ENCODE data around the gene CPVL. TPM values are rescaled to one million over a fixed set of nuclear protein-coding genes. Genes with fewer than 3 reads are reported as not detected.

The CPVL gene
- polyA plus RNA-seq, 2 of the 4 experiments (the other 2 are of a cell fraction): 0.05 TPM; not detected in 1

- DNase-seq (ENCODE audit: low read depth in 1 of 2, low spot score in 1 of 2) (no peak), ATAC-seq (no peak), FAIRE-seq (no peak)
- ChIA-PET CTCF (interaction anchor here (0.8 to 2.3 kb wide), 2 partner anchors 10 to 39 kb away, joined by 4 to 10 read pairs; no protein-coding TSS in a partner anchor), POLR2A (no interaction called here)
- Histone ChIP-seq H3K4me3 (no peak overlapping the region), H3K9me3 (no peaks in the 10 kb centered on the region), H3K4me1 (no peaks in the 10 kb centered on the region), H3K27ac (no peak overlapping the region), H3K4me2 (no peak overlapping the region)
- TF ChIP-seq FOSB (CRISPR knock-in tag; IDR thresholded peaks at IDR 0.05) (no peak), MYC (IDR thresholded peaks at IDR 0.05; ENCODE audit: borderline replicate concordance, low read length) (no peak), FOSL2 (IDR thresholded peaks at IDR 0.05) (no peak), FOSL2 (CRISPR knock-in tag; IDR thresholded peaks at IDR 0.05) (no peak), SREBF2 (IDR thresholded peaks at IDR 0.05) (no peak), NR3C1 (IDR thresholded peaks at IDR 0.05) (no peak), RNF2 (IDR thresholded peaks at IDR 0.05; ENCODE audit: borderline replicate concordance, low read depth) (no peak), ZC3H11A (IDR thresholded peaks at IDR 0.05) (no peak), HDAC2 (IDR thresholded peaks at IDR 0.05) (no peak), HOXB5 (CRISPR knock-in tag; IDR thresholded peaks at IDR 0.05) (no peak), CTCF (IDR thresholded peaks at IDR 0.05) (no peak), POLR2A (IDR thresholded peaks at IDR 0.05; ENCODE audit: low read length) (no peak), HEYL (CRISPR knock-in tag; IDR thresholded peaks at IDR 0.05) (no peak), MAFK (IDR thresholded peaks at IDR 0.05; ENCODE audit: partially characterized antibody) (no peak), HES2 (IDR thresholded peaks at IDR 0.05) (no peak)
- WGBS (ENCODE audit: missing lambda C conversion rate): 9% methylated on average over 2 of the region's 2 CpGs
Measured at GRCh38 chr7:29150856-29151255, 4.5 kb upstream of the CPVL start.

GRCh38 chr7:29149036-29149435 lies 2.7 kb upstream of the CPVL start:
- no peaks in the 10 kb centered on the region for H3K4me1 ChIP-seq
- DNase-seq (ENCODE audit: low read depth in 1 of 2, low spot score in 1 of 2): no peak
- ATAC-seq: no peak
- H3K4me2 ChIP-seq: no peak overlapping the region
- ChIA-PET CTCF (interaction anchor here (0.6 to 1.9 kb wide), 3 partner anchors 20 to 227 kb away, joined by 3 to 4 read pairs (median 3); no protein-coding TSS in a partner anchor), POLR2A (no interaction called here)
- TF ChIP-seq RFX5 (IDR thresholded peaks at IDR 0.05): no peak
- no peak for TF ChIP-seq ELK1 (IDR thresholded peaks at IDR 0.05; ENCODE audit: low read depth, low read length)
- TF ChIP-seq FOSB (CRISPR knock-in tag; IDR thresholded peaks at IDR 0.05): no peak
- TF ChIP-seq RNF2 (IDR thresholded peaks at IDR 0.05; ENCODE audit: borderline replicate concordance, low read depth): no peak
- TF ChIP-seq POLR2A (IDR thresholded peaks at IDR 0.05; ENCODE audit: low read length): no peak
- no peak for TF ChIP-seq HDAC2 (IDR thresholded peaks at IDR 0.05)
- TF ChIP-seq JUNB (IDR thresholded peaks at IDR 0.05): no peak
- TF ChIP-seq JUN (IDR thresholded peaks at IDR 0.05): no peak
- no peak for TF ChIP-seq PHF8 (IDR thresholded peaks at IDR 0.05; ENCODE audit: borderline replicate concordance, low read depth)
- TF ChIP-seq HOXA7 (CRISPR knock-in tag; IDR thresholded peaks at IDR 0.05): no peak
- no peak for TF ChIP-seq REST (IDR thresholded peaks at IDR 0.05)
- H3K27ac ChIP-seq: no peak overlapping the region
- no peak overlapping the region for H3K4me3 ChIP-seq
- no peak for FAIRE-seq
- no peaks in the 10 kb centered on the region for H3K9me3 ChIP-seq
- WGBS (ENCODE audit: missing lambda C conversion rate): 38% methylated on average over 12 of the region's 12 CpGs

All from A549 (cell line).